OCI-LY3 (cell line): Measurements from ENCODE around the gene TFF3.

Source experiments
- H2AFZ ChIP-seq: fragments of 200-600, 300-600 bp; shearing (Covaris generic); 2 replicates; pipeline ENCODE4 v1.6.0; 2014; ENCODE audit warnings: antibody characterized with exemption, low read depth, low read length
- H3K27ac ChIP-seq: fragments of 200-600, 300-600 bp; sonication (generic); 2 replicates; pipeline ENCODE4 v1.5.1; 2014; ENCODE audit warnings: mild to moderate bottlenecking, low read length, moderate library complexity, mixed read lengths
- H3K27me3 ChIP-seq: fragments of 200-600, 300-600 bp; sonication (generic); 2 replicates; pipeline ENCODE4 v1.6.1; 2014; ENCODE audit warnings: low read depth, low read length, mixed read lengths
- H3K36me3 ChIP-seq: fragments of 200-600, 300-600 bp; sonication (generic); replicated peaks from 2 replicates; pipeline ENCODE3; 2014; ENCODE audit warnings: low read depth, low read length, mixed read lengths
- H3K4me1 ChIP-seq: fragments of 300-600, 200-600 bp; sonication (generic); 2 replicates; pipeline ENCODE4 v1.6.1; 2014; ENCODE audit warnings: low read length, mixed read lengths
- H3K4me2 ChIP-seq: fragments of 200-600, 300-600 bp; sonication (generic); 2 replicates; pipeline ENCODE4 v1.6.1; 2014; ENCODE audit warnings: low read length, mixed read lengths
- H3K4me3 ChIP-seq: fragments of 300-600, 200-600 bp; sonication (generic); 2 replicates; pipeline ENCODE4 v1.5.1; 2014; ENCODE audit warnings: antibody characterized with exemption, mild to moderate bottlenecking, low read length, moderate library complexity
- H3K79me2 ChIP-seq: fragments of 300-600, 200-600 bp; shearing (Covaris generic); 2 replicates; pipeline ENCODE4 v1.6.1; 2014; ENCODE audit warnings: mild to moderate bottlenecking, low read length, mixed read lengths
- H3K9ac ChIP-seq: fragments of 300-600, 200-600 bp; shearing (Covaris generic); 2 replicates; pipeline ENCODE4 v1.6.0; 2014; ENCODE audit warnings: mild to moderate bottlenecking, low read length, moderate library complexity
- H3K9me3 ChIP-seq: fragments of 200-600, 300-600 bp; shearing (Covaris generic); 2 replicates; pipeline ENCODE4 v1.6.1; 2014; ENCODE audit warnings: low read length, mixed read lengths; ENCODE audit not compliant: insufficient read depth
- H4K20me1 ChIP-seq: fragments of 200-600, 300-600 bp; sonication (generic); 2 replicates; pipeline ENCODE4 v1.6.1; 2016; ENCODE audit warnings: low read length, mixed read lengths; ENCODE audit not compliant: insufficient read depth
- EZH2phosphoT487 ChIP-seq: fragments of 200-600 bp; shearing (Covaris generic); IDR thresholded peaks from 2 replicates; pipeline ENCODE4 v1.6.1; 2018; ENCODE audit warnings: antibody characterized with exemption, mixed run types, low read depth
- TF ChIP-seq, protein P1 (sequence below): fragments of 200-600, 300-600 bp; sonication (generic); IDR thresholded peaks from 2 replicates; pipeline ENCODE4 v1.5.1; 2014; ENCODE audit warnings: antibody characterized with exemption, low read length, low read depth

TFF3 gene

GRCh38 chr21:42321845-42322244 is 6.6 kb upstream of the TFF3 start:
- H3K4me1 ChIP-seq: no peaks in the 10 kb centered on the region
- no peak overlapping the region for H3K9ac ChIP-seq

GRCh38 chr21:42321231-42321630 is 6.0 kb upstream of the TFF3 start:
- Histone ChIP-seq H4K20me1 (no peaks in the 10 kb centered on the region), H3K4me1 (no peaks in the 10 kb centered on the region), H3K36me3 (no peaks in the 10 kb centered on the region), H3K79me2 (no peaks in the 10 kb centered on the region), H3K4me2 (no peak overlapping the region), H3K27me3 (peaks cover 14% of the 10 kb centered on the region), H3K9ac (no peak overlapping the region), H3K9me3 (no peaks in the 10 kb centered on the region), H3K27ac (no peak overlapping the region), H2AFZ (no peak overlapping the region), H3K4me3 (no peak overlapping the region)
- TF ChIP-seq EZH2phosphoT487: no peak
- TF ChIP-seq, protein P1, sequence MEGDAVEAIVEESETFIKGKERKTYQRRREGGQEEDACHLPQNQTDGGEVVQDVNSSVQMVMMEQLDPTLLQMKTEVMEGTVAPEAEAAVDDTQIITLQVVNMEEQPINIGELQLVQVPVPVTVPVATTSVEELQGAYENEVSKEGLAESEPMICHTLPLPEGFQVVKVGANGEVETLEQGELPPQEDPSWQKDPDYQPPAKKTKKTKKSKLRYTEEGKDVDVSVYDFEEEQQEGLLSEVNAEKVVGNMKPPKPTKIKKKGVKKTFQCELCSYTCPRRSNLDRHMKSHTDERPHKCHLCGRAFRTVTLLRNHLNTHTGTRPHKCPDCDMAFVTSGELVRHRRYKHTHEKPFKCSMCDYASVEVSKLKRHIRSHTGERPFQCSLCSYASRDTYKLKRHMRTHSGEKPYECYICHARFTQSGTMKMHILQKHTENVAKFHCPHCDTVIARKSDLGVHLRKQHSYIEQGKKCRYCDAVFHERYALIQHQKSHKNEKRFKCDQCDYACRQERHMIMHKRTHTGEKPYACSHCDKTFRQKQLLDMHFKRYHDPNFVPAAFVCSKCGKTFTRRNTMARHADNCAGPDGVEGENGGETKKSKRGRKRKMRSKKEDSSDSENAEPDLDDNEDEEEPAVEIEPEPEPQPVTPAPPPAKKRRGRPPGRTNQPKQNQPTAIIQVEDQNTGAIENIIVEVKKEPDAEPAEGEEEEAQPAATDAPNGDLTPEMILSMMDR: no peak

More at GRCh38 chr21:42321845-42322244, 6.6 kb upstream of the TFF3 start:
- Histone ChIP-seq H2AFZ (no peak overlapping the region), H3K4me3 (no peak overlapping the region), H3K4me2 (no peak overlapping the region), H3K36me3 (no peaks in the 10 kb centered on the region), H3K9me3 (no peaks in the 10 kb centered on the region), H4K20me1 (no peaks in the 10 kb centered on the region), H3K27me3 (peaks cover 14% of the 10 kb centered on the region), H3K27ac (no peak overlapping the region), H3K79me2 (no peaks in the 10 kb centered on the region)
- TF ChIP-seq, protein P1: no peak
- no peak for TF ChIP-seq EZH2phosphoT487

GRCh38 chr21:42320791-42321190 is 5.6 kb upstream of the TFF3 start:
- no peak overlapping the region for H3K27ac ChIP-seq
- no peaks in the 10 kb centered on the region for H3K36me3 ChIP-seq
- H3K4me1 ChIP-seq: no peaks in the 10 kb centered on the region
- H4K20me1 ChIP-seq: no peaks in the 10 kb centered on the region
- H3K27me3 ChIP-seq: peaks cover 13% of the 10 kb centered on the region
- H2AFZ ChIP-seq: no peak overlapping the region
- H3K79me2 ChIP-seq: no peaks in the 10 kb centered on the region
- no peak overlapping the region for H3K4me3 ChIP-seq
- H3K9ac ChIP-seq: no peak overlapping the region
- no peaks in the 10 kb centered on the region for H3K9me3 ChIP-seq
- TF ChIP-seq, protein P1: no peak
- no peak for TF ChIP-seq EZH2phosphoT487
- H3K4me2 ChIP-seq: no peak overlapping the region

DNA sequence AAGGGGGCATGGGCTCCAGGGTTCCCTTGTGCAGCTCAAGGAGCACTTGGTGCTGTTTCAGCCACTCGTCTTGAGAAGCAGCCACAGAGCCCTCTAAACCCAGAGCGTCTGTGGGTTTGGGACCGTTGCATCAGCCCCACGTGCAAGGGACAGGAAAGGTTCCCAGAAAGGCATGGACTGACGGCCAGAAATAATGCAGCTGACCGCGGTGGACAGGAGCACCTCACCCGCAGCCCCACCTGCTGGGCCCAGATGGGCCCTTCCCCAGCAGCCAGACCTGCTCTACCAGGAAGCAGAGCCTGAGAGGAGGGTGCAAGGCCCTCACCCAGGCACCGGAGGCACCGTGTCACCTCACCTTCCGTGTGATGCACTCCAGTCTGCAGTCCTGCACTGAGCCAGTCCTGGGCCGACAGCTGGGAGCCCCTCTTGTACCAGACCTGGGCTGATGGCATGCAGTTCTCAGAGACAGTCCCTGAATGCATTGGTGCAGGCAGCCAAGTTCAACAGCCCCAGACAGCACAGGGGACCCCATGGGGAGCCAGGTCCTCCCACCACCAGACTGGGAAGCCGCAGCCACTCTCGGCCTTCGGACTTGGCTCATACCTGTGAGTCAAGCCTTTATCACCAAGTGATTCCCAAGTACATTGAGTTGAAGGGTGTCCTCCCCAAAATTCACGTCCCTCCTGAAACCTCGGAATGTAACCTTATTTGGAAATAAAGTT is 4.8 kb upstream of the TFF3 start:
- H4K20me1 ChIP-seq: no peaks in the 10 kb centered on the region
- H3K9ac ChIP-seq: no peak overlapping the region
- H3K27me3 ChIP-seq: peaks cover 12% of the 10 kb centered on the region
- no peak for TF ChIP-seq EZH2phosphoT487
- TF ChIP-seq, protein P1: no peak
- no peak overlapping the region for H3K27ac ChIP-seq
- H3K4me1 ChIP-seq: no peaks in the 10 kb centered on the region
- no peaks in the 10 kb centered on the region for H3K36me3 ChIP-seq
- no peak overlapping the region for H2AFZ ChIP-seq
- no peaks in the 10 kb centered on the region for H3K9me3 ChIP-seq
- H3K4me2 ChIP-seq: no peak overlapping the region
- no peak overlapping the region for H3K4me3 ChIP-seq
- H3K79me2 ChIP-seq: no peaks in the 10 kb centered on the region
